Upper lobe of left lung (tissue), 4 donors: Measurements from ENCODE around the gene USP10.

Source experiments
- EP300 ChIP-seq, 4 donors: sonication (generic); formaldehyde crosslinking; IDR thresholded peaks; one replicate each; pipeline ENCODE4 v1.5.1; 2017; ENCODE audit warnings: antibody characterized with exemption in 4 of 4, control low read depth in 2 of 4
- POLR2A ChIP-seq, 4 donors: fragments of 450-650 bp; IDR thresholded peaks; one replicate each; pipeline ENCODE4 v1.5.1; 2016 to 2017; ENCODE audit warnings: antibody characterized with exemption in 4 of 4, mild to moderate bottlenecking in 2 of 4
- POLR2AphosphoS5 ChIP-seq, 2 donors: sonication (generic); formaldehyde crosslinking; IDR thresholded peaks; one replicate each; pipeline ENCODE4 v1.5.1; 2017; ENCODE audit warnings: antibody characterized with exemption in 2 of 2
- TF ChIP-seq, protein P1 (sequence below), 6 experiments: fragments of 450-650 bp in 4 of 6; fragments of 200-600 bp in 2 of 6; sonication (generic) in 2 of 6; IDR thresholded peaks; one replicate each; pipeline ENCODE4 v1.5.1; 2016 to 2019; ENCODE audit warnings: antibody characterized with exemption in 6 of 6

DNA sequence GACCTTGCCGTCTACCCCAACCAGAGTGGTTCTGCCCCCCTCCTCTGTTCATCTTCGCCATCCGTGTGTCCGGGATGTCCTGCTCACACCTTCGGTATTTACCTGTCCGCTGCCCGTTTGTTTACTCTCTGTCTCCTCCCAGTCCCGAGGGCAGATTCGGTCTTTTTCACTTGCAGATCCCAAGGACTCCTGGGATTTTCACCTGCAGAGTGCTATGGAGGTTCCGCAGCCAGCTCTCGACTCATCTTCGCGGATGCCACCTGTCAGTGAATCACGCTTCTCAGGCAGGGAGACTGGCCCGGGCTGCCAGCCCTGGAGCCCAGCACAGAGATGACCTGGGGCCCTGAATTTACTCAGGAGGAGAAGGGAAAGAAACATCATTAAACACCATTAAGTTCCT lies 128.1 kb downstream of the USP10 start:
- TF ChIP-seq POLR2AphosphoS5 (IDR thresholded peaks at IDR 0.05), result no peak
- TF ChIP-seq, protein P1, sequence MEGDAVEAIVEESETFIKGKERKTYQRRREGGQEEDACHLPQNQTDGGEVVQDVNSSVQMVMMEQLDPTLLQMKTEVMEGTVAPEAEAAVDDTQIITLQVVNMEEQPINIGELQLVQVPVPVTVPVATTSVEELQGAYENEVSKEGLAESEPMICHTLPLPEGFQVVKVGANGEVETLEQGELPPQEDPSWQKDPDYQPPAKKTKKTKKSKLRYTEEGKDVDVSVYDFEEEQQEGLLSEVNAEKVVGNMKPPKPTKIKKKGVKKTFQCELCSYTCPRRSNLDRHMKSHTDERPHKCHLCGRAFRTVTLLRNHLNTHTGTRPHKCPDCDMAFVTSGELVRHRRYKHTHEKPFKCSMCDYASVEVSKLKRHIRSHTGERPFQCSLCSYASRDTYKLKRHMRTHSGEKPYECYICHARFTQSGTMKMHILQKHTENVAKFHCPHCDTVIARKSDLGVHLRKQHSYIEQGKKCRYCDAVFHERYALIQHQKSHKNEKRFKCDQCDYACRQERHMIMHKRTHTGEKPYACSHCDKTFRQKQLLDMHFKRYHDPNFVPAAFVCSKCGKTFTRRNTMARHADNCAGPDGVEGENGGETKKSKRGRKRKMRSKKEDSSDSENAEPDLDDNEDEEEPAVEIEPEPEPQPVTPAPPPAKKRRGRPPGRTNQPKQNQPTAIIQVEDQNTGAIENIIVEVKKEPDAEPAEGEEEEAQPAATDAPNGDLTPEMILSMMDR (IDR thresholded peaks at IDR 0.05), result no peak
- no peak for TF ChIP-seq POLR2A (IDR thresholded peaks at IDR 0.05)
- TF ChIP-seq EP300 (IDR thresholded peaks at IDR 0.05), result no peak
